RCC 7860 (cell line): ENCODE measurements around the gene SMG5.
"Not testable (repeated sequence)": the region's sequence is repeated elsewhere in the genome, so short reads cannot be mapped to it uniquely, and the experiment has no call there.

Experiments
- DNase-seq: peaks from one replicate; pipeline ENCODE4 v3.0.0-alpha.2; 2015; ENCODE audit warnings: low spot score
- FAIRE-seq: peaks from 2 replicates; lab custom pipeline; 2012; peaks lifted over from hg19 to GRCh38; lab: Jason Lieb, UNC

SMG5 gene

GRCh38 chr1:156216361-156217086 lies 66.1 kb downstream of the SMG5 start:
- FAIRE-seq: peak; percentile 73
- DNase-seq: not testable (repeated sequence)

DNA sequence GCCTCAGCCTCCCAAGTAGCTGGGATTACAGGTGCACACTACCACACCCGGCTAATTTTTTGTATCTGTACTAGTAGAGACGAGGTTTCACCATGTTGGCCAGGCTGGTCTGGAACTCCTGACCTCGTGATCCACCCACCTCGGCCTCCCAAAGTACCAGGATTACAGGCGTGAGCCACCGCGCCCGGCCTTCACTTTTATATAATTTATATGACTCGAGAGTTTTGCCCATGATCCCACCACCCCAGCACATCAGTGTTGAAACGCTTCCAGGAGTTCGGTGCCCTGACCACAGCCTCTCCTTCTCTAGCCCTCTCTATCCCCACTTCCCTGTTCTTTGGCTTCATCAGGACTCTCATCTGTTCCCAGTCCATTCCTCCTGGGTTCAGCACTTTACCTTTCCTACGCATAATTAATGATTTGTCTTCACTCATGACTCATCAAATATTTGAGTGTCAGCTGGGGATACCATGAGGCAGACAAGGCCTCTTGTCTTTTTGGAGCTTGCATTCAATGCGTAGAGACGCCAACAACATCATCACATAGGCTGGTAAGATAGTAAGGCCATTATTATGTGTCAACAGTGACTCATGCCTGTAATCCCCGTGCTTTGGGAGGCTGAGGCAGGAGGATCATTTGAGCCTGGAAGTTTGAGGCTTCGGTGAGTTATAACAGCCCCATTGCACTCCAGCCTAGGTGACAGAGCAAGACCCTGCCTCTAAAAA lies 68.4 kb downstream of the SMG5 start:
- no peak for FAIRE-seq
- DNase-seq: peak; percentile 81

DNA sequence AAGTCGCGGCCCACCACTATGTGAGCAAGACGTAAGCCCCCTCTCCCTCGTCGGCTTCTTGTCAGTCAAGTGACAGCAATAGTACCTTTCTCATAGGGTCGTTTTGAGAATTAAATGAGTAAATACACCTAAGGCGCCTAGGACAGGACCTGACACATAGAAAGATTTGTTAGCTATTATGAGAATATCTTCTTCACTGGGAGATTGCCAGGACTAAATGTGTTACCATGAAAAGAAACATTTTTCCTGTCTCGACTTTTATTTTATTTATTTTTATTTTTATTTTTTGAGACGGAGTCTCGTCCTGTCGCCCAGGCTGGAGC lies 69.0 kb downstream of the SMG5 start:
- FAIRE-seq (no peak), DNase-seq (no peak)

DNA sequence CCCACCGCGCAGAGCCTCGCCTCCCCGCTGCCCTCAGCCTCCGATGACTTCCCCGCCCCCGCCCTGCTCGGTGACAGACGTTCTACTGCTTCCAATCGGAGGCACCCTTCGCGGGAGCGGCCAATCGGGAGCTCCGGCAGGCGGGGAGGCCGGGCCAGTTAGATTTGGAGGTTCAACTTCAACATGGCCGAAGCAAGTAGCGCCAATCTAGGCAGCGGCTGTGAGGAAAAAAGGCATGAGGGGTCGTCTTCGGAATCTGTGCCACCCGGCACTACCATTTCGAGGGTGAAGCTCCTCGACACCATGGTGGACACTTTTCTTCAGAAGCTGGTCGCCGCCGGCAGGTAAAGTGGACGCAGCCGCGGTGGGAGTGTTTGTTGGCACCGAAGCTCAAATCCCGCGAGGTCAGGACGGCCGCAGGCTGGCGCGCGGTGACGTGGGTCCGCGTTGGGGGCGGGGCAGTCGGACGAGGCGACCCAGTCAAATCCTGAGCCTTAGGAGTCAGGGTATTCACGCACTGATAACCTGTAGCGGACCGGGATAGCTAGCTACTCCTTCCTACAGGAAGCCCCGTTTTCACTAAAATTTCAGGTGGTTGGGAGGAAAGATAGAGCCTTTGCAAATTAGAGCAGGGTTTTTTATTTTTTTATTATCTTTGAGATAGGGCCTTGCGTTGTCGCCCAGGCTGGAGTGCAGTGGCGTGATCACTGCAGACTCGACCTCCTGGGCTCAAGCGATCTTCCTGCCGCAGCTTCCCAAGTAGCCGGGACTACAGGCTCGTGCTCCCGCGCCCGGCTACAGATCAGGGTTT lies 69.6 kb downstream of the SMG5 start, which contains the start of gene PMF1:
Gene PMF1, plus strand, starts transcription at position 175 of the 811 bp plus-strand sequence. Its CDS starts 9 bp downstream, at position 184.
- no peak for FAIRE-seq
- DNase-seq: peak; percentile 88

- DNase-seq (no peak), FAIRE-seq (no peak)
Measured at GRCh38 chr1:156212130-156212529, 70.5 kb downstream of the SMG5 start.

DNA sequence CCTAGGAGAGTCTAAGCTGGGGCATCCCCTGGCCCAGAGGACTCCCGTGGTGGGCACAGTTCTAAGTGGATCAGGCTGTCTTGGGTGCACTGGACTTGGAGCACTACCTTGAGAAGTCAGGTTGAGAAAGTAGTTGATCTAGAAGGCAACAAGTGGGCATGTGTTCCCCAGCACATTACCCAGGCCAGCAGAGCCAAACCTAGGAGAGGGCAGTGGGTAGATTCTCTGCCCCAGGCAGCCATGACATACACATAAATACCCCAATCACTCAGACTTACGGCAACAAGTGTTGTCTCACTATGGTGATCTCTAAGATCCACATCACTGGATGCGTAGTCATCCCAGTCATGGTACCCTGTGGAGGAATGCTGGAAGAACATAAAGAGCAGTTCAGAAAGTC lies 71.4 kb downstream of the SMG5 start:
- DNase-seq: no peak

DNA sequence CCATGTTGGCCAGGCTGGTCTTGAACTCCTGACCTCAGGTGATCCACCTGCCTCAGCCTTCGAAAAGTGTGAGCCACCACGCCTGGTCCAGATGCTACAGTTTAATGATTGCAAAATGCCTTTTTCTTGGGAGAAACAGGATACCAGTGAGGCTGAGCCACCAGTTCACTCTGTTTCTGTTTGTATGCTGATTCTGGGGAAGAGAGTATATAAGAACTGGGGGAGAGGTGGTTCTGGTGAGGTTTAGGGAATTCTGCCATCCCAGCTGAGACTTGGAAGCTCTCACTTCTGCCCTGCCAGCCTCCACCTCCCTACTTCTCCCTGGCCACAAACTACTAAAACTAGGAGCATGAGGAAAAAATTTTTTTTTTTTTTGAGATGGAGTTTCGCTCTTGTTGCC lies 77.9 kb downstream of the SMG5 start:
- FAIRE-seq: no peak
- DNase-seq: no peak

More for the DNA sequence above, 71.4 kb downstream of the SMG5 start:
- no peak for FAIRE-seq

DNA sequence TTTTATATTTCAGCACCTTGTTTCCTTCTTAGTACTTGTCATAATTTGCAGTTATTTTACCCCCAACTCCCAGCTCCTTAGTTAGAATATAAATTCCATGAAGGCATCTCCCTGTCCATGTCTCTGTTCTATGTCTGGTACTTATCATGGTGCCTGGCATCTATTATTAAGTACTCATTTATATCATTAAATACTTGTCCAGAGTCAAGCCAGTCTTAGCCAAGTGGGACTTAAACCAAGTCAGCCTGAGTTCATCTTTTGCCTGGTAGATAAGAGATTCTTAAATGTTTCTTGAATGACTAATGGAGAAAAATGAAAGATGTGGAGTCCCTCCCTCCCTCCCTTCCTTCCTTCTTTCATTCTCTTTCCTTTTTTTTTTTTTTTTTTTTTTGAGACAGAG lies 79.3 kb downstream of the SMG5 start:
- no peak for FAIRE-seq
- DNase-seq: peak; percentile 36

DNA sequence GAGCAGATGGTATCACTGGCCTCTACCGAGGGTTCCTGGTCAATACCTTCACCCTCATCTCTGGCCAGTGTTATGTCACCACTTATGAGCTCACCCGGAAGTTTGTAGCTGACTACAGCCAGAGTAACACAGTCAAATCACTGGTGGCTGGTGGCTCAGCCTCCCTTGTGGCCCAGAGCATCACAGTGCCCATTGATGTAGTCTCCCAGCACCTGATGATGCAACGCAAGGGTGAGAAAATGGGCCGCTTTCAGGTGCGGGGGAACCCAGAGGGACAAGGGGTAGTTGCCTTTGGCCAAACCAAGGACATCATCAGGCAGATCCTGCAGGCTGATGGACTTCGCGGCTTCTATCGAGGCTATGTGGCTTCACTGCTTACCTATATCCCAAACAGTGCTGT lies 82.6 kb downstream of the SMG5 start:
- no peak for DNase-seq
- FAIRE-seq: no peak
